ENCODE results near the gene FMN1.

DNA sequence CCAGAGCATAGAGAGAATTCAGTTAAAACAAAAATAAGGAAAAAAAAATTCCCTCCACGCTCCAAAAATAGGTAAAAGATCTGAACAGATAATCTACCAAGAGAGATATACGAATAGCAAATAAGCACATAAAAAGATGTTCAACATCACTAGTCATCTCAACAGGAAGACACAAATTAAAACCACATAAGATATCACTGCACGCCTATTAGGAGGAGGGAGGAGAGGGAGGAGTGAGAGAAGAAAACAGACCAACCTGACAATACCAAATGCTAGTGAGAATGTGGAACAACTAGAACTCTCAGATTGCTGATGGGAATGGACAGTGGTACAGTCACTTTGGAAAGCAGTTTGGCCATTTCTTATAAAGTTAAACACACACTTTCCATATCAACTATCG is 212.5 kb downstream of the FMN1 start:
- TF ChIP-seq, protein P1, sequence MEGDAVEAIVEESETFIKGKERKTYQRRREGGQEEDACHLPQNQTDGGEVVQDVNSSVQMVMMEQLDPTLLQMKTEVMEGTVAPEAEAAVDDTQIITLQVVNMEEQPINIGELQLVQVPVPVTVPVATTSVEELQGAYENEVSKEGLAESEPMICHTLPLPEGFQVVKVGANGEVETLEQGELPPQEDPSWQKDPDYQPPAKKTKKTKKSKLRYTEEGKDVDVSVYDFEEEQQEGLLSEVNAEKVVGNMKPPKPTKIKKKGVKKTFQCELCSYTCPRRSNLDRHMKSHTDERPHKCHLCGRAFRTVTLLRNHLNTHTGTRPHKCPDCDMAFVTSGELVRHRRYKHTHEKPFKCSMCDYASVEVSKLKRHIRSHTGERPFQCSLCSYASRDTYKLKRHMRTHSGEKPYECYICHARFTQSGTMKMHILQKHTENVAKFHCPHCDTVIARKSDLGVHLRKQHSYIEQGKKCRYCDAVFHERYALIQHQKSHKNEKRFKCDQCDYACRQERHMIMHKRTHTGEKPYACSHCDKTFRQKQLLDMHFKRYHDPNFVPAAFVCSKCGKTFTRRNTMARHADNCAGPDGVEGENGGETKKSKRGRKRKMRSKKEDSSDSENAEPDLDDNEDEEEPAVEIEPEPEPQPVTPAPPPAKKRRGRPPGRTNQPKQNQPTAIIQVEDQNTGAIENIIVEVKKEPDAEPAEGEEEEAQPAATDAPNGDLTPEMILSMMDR (conservative IDR thresholded peaks at IDR 0.05) = no peak
- no peak for TF ChIP-seq EZH2 (IDR thresholded peaks at IDR 0.05; ENCODE audit: low read depth)
